GM21447 (cell line): ENCODE results near the gene PFN3.
"Not testable (repeated sequence)": the region's sequence is repeated elsewhere in the genome, so short reads cannot be mapped to it uniquely, and the experiment has no call there.

Experiments used
- ATAC-seq: cut with Tn5 transposase; IDR thresholded peaks from one replicate; pipeline ENCODE4 v1.9.1; 2021; ENCODE audit not compliant: unreplicated experiment

The PFN3 gene

DNA sequence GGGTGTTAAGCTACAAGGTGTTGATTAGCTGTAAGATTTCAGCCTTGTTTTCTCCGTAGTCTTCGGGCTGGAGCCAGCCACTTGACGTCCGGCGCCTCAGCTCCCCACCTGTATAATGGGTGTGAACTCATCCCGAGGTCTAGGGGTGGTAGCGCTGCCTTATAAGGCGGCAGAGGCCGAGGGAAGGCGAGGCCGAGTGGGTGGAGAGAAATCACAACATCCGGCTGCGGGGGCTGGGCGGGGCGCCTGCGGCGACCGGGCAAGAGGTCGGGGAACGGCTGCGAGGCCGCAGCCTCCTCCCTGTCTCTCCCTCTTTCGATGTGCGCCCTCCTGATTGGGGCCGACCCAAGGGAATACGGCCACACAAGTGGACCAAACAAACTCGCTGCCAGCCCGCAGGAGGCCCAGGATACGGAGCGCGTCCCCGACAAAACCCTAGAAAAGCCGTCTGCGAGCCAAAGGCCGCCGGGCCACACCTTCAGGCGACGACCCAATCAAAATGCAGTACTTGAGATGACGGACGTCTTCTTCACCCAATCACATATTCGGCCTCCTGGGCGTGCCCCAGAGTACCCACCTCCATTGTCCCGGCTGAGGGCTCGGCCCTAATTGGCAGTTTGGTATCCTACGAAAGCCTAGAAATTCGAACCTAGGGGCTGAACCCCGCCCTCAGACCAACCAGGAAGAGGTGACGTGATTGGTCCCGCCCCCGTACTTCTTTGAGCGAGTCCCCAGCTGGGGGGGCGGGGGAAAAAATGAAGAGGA, 25.5 kb upstream of the PFN3 start:
- peak; percentile 68 for ATAC-seq

DNA sequence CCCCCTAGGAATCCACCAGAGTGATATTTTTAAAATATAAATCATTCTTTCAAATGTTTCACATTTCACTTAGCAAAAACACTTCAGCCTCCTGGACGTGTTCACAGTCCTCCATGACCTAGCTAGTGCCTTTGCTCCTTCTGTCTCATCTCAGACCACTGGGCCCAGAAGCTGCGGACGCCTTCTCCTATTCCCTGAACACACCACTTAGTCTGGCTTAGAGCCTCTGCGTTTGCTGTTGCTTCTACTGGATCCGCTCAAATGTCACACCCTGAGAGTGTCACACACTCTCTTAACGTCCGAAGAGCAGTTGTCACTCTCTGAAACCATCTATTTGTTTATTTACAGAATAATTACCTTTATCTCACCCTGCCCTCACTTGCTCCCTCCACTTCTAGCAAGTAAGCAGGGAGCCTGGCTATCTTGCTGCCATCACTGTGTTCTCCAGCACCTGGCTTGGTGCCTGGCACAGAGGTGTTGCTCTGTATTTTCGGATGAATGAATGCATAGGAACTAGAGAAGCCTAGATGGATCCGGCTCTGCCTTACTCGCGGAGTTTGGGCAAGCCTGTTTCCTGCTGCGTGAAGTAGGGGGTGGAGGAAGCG, 24.8 kb upstream of the PFN3 start:
- no peak for ATAC-seq

- no peak for ATAC-seq
Measured at GRCh38 chr5:177423671-177424070, 23.2 kb upstream of the PFN3 start.

GRCh38 chr5:177421062-177421798, 20.8 kb upstream of the PFN3 start:
- ATAC-seq: no peak

- not testable (repeated sequence) for ATAC-seq
Measured at GRCh38 chr5:177420472-177420871, 20.0 kb upstream of the PFN3 start.

DNA sequence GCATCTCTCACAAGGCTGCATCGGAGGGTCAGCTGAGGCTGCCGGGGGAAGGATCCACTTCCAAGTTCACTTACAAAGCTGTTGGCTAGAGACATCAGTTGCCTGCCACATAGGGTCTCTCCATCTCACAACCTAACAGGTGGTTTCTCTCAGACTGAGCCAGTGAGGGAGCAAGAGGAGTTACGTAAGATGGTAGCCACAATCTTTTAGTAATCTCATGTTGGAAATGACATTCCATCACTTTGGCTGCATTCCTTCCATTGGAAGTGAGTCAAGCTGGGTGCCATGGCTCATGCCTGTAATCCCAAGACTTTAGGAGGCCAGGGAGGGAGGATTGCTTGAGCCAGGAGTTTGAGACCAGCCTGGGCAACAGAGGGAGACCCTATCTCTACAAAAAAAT, 18.6 kb upstream of the PFN3 start:
- ATAC-seq: no peak

DNA sequence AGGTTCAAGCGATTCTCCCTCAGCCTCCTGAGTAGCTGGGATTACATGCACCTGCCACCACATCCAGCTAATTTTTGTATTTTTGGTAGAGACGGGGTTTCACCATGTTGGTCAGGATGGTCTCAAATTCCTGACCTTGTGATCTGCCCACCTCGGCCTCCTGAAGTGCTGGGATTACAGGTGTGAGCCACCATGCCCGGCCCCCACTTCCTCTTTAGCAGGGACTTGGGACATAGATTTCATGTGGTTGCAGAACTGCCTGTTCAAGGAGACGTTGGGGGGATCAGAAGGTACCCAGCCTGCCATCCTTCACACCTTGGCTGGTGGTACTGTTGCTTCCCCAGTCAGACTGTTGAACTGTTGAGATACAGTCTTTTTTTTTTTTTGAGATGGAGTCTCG, 16.6 kb upstream of the PFN3 start:
- not testable (repeated sequence) for ATAC-seq

DNA sequence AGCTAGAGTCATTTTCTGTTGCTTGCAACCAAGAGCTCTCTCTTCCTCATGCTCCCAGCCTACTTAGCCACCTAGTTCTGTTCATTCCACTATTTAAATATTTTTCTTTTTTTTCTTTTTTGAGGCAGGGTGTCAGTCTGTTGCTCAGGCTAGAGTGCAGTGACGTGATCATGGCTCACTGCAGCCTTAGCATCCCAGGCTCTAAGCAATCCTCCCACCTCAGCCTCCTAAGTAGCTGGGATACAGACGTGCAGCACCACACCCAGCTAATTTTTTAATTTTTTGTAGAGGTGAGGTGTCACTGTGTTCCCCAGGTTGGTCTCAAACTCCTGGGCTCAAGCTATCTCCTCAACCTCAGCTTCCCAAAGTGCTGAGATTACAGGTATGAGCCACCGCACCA, 14.0 kb upstream of the PFN3 start:
- ATAC-seq: no peak

GRCh38 chr5:177412603-177413233, 12.3 kb upstream of the PFN3 start:
- peak; percentile 74 for ATAC-seq

DNA sequence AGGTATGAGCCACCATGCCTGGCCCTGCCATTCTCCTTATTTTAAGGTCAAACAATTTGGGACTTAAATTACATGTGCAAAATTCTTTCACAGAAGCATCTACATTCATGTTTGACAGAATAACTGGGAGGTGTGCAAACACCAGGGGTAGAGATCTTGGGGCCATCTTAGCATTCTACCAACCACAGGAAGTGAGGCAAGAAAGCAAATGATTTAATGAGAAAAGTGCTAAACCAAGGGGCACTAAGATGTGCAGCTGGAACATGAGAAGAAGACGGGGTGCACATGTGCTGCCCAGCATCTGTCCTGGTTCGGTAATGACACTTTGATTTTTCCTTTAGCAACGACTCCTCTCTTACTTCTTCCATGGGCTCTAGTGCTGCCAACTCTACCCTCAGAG, 10.1 kb upstream of the PFN3 start:
- no peak for ATAC-seq

DNA sequence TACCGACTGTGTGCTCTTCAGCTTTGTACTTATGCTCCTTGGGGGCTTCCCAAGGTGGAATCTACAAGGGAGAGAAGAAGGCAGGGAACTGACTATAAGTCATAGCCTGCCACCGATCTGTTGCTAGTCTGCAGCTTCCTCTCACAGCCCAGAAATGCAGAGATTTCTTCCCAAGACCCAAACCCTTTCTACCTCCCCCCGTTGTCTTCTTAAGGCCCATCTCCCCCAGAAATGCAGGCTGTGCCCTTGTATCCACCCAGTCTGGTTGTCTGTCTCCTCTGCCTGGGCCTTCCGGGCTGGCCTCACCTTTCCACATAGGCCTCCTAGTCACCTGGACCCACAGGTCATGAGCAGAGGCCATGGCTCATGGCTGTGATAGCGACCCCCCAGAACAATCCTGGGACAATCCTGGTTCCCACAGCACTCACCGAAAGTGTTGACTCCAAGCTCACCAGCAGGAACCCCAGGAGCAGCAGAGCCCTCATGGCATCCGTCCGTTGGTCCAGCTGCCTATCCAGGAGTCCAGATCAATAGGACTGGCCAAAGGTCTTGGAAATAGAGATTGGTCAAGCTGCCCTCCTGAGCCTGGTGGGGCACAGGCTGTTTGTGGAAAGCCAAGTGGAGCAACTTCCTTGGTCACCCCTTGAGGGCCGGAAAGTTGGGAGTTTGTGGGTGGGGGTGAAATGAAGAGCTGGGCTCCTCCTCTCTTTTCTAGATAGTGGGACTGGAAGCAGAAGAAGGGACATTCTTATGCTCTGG, 8.8 kb upstream of the PFN3 start, which contains the start of gene F12:
Gene F12, minus strand, starts transcription at position 522 of the 759 bp plus-strand sequence. Its CDS starts 37 bp downstream, at position 485.
- ATAC-seq: no peak

DNA sequence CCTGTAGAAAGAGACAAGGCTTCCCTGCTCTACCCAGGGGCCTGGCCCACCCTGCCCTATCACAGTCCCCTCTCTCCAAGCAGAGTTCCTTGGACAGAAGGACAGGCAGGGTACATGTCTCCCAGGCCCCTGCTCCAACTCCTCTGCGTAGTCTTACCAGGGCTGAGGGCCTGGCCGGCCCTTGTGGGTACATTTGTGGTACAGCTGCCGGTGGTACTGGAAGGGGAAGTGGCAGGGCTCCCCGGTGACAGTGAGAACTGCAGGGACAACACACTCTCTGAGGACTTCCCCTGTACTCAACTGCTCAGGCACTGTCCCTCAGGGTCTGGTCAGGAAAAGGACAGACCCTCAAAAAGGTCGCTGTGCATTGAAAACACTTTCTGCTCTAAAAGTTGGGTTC, 5.3 kb upstream of the PFN3 start:
- ATAC-seq: no peak

DNA sequence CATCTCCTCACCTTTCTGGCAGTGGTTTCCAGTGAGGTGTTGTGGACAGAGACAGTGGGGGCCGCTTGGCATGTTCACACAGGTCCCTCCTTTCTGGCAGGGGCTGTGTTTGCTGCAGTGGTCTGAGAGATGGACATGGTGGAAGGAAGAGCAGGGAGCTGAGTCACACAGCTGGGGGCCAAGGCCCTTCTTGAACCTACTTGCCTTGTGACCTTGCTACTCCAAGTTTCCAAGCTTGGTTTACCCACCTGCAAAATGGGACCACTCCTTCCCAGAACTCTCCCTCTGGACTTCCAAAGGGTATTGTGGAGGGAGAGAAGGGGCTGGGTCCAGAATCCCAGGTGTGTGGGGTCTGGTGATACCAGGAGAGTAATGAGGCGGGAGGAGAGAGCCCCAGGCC, 4.9 kb upstream of the PFN3 start:
- ATAC-seq: no peak

DNA sequence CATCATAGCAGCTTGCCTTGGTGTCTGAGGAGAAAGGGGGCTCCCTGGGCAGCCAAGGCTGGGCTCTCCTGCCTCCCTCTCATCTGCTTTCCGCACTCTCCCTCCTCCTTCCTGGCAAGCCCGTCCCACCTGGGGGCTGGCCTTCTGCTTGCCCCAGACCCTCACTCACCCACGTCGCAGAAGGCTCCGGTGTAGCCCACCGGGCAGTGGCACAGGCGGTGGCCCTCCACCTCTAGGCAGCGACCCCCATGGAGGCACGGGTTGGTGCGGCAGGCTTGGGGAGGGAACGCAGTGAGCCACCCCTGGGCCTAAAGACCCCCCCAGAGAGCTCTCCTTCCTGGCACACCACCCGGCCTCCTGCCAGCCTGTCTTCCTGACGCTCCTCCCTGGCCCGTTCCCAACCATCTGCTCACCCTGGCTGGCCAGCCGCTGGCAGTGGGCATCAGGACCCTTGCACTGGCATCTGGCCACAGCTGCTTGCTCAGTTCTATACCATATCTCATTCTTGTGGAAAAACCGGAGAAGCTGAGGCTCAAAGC, 4.2 kb upstream of the PFN3 start:
- ATAC-seq: no peak

DNA sequence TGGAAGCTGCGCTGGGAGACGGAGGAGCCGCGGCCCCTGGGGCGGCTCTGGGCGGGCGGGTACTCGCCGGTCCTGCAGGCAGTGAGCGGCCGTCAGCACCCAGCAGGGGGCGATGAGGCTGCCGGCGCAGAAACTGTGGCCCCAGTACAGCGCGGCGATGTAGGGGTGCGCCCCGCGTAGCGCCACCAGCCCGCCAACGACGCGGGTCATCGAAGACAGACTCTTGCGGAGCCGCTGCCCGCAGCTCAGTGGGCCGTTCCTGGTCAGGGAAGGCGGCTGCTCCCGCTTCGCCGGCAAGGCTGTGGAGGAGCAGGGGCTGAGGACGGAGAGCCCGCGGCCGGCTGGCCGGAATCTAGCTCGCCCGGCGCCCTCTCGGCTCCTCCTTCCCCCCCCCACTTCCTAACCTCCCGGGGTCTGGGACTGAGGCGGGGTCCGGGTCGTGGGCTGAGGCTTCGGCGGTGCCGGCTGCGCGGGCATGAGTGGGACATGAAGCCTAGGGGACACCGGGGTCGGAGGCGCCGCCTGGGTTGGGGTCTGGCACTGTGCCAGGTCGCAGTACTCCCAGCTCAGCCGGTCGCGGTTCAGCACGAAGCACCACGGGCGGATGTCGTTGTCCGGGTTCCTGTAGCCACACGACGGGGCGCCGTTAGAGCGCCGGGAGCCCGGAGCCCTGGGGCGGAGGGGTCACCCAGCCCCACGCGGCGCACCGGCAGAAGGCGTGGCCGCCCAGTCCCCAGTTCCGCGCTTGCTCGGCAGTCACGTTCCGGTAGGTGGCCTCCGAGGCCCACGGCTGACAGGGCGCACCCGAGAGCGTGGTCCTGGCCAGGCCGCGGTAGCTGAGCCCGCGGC, 3.6 kb upstream of the PFN3 start:
- peak; percentile 74 for ATAC-seq

GRCh38 chr5:177403102-177403791, 2.8 kb upstream of the PFN3 start:
- ATAC-seq: peak; percentile 23

GRCh38 chr5:177402271-177403043, 2.0 kb upstream of the PFN3 start:
- no peak for ATAC-seq

DNA sequence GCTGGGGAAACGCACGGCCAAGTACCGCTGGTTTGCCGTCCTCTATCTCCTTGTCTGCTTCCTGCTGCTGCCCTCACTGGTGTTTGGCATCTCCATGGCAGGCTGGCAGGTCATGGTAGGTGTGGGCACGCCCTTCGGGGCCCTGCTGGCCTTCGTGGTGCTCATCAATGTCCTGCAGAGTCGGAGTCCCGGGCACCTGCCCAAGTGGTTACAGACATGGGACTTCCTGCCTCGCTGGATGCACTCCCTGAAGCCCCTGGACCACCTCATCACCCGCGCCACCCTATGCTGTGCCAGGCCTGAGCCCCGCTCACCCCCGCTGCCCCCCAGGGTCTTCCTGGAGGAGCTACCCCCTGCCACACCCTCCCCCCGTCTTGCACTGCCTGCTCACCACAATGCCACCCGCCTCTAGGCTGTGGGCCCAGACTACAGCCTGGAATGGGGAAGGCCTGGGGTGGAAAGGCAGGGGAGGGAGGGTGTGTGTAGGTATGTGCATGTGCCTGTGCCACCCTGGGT, 2.5 kb downstream of the PFN3 start:
- no peak for ATAC-seq
